A673 (cell line): ENCODE measurements around the gene MAPRE3.

Experiments
- CTCF ChIP-seq: fragments of 300-800, 200-600 bp; sonication (generic); conservative IDR thresholded peaks from 2 replicates; pipeline ENCODE4 v1.5.1; 2017; ENCODE audit warnings: low read depth, mild to moderate bottlenecking, antibody characterized with exemption, low read length, moderate library complexity, mixed read lengths
- EZH2 ChIP-seq: fragments of 200-600 bp; sonication (generic); IDR thresholded peaks from 2 replicates; pipeline ENCODE4 v1.6.1; 2017; ENCODE audit warnings: borderline replicate concordance, low read depth, mild to moderate bottlenecking, mixed read lengths, antibody characterized with exemption, low read length; ENCODE audit not compliant: poor library complexity, severe bottlenecking

GRCh38 chr2:27069961-27070618 lies 99.7 kb downstream of the MAPRE3 start:
- no peak for TF ChIP-seq CTCF
- no peak for TF ChIP-seq EZH2
